AG10803 (cell line): ENCODE data around the gene PUS7L.
"Not testable (repeated sequence)": the region's sequence is repeated elsewhere in the genome, so short reads cannot be mapped to it uniquely, and the experiment has no call there.

Source experiments
- DNase-seq: peaks from one replicate; pipeline ENCODE4 v3.0.0; 2010; ENCODE audit warnings: low read depth
- H3K4me3 ChIP-seq: 2 replicates; pipeline ENCODE4 v1.5.1; 2011; ENCODE audit warnings: mild to moderate bottlenecking, low read length, control low read depth
- CTCF ChIP-seq: conservative IDR thresholded peaks from 2 replicates; pipeline ENCODE4 v1.5.1; 2011; ENCODE audit warnings: mild to moderate bottlenecking, low read length, control low read depth, inconsistent platforms

Gene PUS7L

GRCh38 chr12:43696154-43696553 lies 62.4 kb downstream of the PUS7L start:
- DNase-seq: no peak

GRCh38 chr12:43694879-43695278 lies 63.7 kb downstream of the PUS7L start:
- no peak overlapping the region for H3K4me3 ChIP-seq
- TF ChIP-seq CTCF: no peak
- DNase-seq: no peak

More at GRCh38 chr12:43696154-43696553, 62.4 kb downstream of the PUS7L start:
- no peak overlapping the region for H3K4me3 ChIP-seq
- TF ChIP-seq CTCF: no peak

GRCh38 chr12:43692064-43692463 lies 66.5 kb downstream of the PUS7L start:
- no peak for DNase-seq
- H3K4me3 ChIP-seq: no peak overlapping the region
- no peak for TF ChIP-seq CTCF

GRCh38 chr12:43685491-43685890 lies 73.1 kb downstream of the PUS7L start:
- not testable (repeated sequence) for DNase-seq, H3K4me3 ChIP-seq

GRCh38 chr12:43676183-43676813 lies 82.3 kb downstream of the PUS7L start:
- no peak overlapping the region for H3K4me3 ChIP-seq
- no peak for DNase-seq
- TF ChIP-seq CTCF: peak; percentile 53

- H3K4me3 ChIP-seq: no peak overlapping the region
- DNase-seq: peak; percentile 15
- TF ChIP-seq CTCF: no peak
Measured at GRCh38 chr12:43675048-43675904, 83.3 kb downstream of the PUS7L start.

- H3K4me3 ChIP-seq: no peak overlapping the region
- TF ChIP-seq CTCF: no peak
- no peak for DNase-seq
Measured at GRCh38 chr12:43669373-43669772, 89.2 kb downstream of the PUS7L start.
